ENCODE results near the gene GPD1L. TPM values are rescaled to one million over a fixed set of nuclear protein-coding genes. Genes with fewer than 3 reads are reported as not detected.

The GPD1L gene
- total RNA-seq, 1 experiment from 2014 or later = 9.3 TPM

DNA sequence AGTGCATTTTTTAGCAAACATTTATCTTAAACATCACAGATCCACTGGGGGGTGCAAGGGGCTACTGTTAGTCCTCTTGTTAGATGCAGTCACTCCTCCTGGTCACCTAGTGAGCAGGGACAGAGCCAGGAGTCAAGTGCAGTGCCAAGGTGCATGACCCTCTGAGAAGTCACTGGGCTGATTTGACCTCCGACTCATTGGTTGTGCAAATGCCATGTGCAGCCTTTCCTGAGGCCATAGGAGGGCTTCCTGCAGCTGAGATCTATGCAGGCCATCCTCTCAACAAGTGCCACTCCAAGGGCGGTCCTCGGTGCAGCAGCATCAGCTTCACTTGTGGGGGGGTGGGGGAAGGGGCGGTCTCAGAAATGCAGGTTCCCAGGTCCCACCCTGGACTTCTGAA is 60.2 kb downstream of the GPD1L start:
- Histone ChIP-seq H3K9me3 (no peaks in the 10 kb centered on the region), H3K36me3 (ENCODE audit: control insufficient read depth, insufficient read depth, low read length) (no peaks in the 10 kb centered on the region), H3K27me3 (replicated peaks; ENCODE audit: control insufficient read depth, insufficient read depth, low read length) (no peaks in the 10 kb centered on the region), H3K4me1 (peaks cover 12% of the 10 kb centered on the region), H3K4me3 (ENCODE audit: low read depth, low read length) (no peak overlapping the region)
- DNase-seq = no peak
- TF ChIP-seq, protein P1, sequence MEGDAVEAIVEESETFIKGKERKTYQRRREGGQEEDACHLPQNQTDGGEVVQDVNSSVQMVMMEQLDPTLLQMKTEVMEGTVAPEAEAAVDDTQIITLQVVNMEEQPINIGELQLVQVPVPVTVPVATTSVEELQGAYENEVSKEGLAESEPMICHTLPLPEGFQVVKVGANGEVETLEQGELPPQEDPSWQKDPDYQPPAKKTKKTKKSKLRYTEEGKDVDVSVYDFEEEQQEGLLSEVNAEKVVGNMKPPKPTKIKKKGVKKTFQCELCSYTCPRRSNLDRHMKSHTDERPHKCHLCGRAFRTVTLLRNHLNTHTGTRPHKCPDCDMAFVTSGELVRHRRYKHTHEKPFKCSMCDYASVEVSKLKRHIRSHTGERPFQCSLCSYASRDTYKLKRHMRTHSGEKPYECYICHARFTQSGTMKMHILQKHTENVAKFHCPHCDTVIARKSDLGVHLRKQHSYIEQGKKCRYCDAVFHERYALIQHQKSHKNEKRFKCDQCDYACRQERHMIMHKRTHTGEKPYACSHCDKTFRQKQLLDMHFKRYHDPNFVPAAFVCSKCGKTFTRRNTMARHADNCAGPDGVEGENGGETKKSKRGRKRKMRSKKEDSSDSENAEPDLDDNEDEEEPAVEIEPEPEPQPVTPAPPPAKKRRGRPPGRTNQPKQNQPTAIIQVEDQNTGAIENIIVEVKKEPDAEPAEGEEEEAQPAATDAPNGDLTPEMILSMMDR (IDR thresholded peaks at IDR 0.05; ENCODE audit: insufficient read depth in 1 of 2, low read depth in 1 of 2, low read length in 1 of 2, severe bottlenecking in 1 of 2, unreplicated experiment in 1 of 2) = no peak
- no peak overlapping the region for H3K4me3 Mint-ChIP-seq (ENCODE audit: unreplicated experiment)
- intact Hi-C loops (cut with micrococcal nuclease; ENCODE audit: unreplicated experiment) = no loop called here
- H3K9me3 Mint-ChIP-seq (ENCODE audit: unreplicated experiment) = peaks cover 9% of the 10 kb centered on the region
- H3K4me1 Mint-ChIP-seq (ENCODE audit: low read depth, unreplicated experiment) = peaks cover 13% of the 10 kb centered on the region
- H3K36me3 Mint-ChIP-seq (ENCODE audit: insufficient read depth, unreplicated experiment) = no peaks in the 10 kb centered on the region
- POLR2A ChIA-PET = no interaction called here
- BruUV-seq (replicated peaks) = no TSS peak
- no peaks in the 10 kb centered on the region for H3K27me3 Mint-ChIP-seq (ENCODE audit: insufficient read depth, unreplicated experiment)
- H3K27ac Mint-ChIP-seq (ENCODE audit: unreplicated experiment) = no peak overlapping the region
- CTCF ChIA-PET = no interaction called here

DNA sequence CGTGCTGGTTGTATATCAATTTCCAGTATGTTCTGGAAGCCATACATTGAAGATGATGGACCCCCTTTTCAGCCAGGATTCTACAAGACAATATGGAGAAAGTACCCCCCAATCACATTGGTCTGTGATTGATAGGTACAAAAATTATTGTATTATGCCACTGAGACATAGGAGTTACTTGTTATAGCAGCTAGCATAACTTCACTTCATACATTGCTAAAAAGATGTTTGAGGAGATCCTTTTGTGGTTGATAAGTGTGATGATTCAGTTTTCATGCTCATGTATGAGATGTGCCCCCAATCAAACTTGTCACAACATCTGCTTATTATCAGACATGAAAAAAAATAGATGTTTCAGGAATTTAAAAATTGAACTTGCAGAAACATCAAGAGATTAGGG is 66.0 kb downstream of the GPD1L start:
- Mint-ChIP-seq H3K4me1 (ENCODE audit: low read depth, unreplicated experiment) (peaks cover 4% of the 10 kb centered on the region), H3K27me3 (ENCODE audit: insufficient read depth, unreplicated experiment) (no peaks in the 10 kb centered on the region), H3K27ac (ENCODE audit: unreplicated experiment) (no peak overlapping the region), H3K36me3 (ENCODE audit: insufficient read depth, unreplicated experiment) (no peaks in the 10 kb centered on the region), H3K9me3 (ENCODE audit: unreplicated experiment) (peaks cover 9% of the 10 kb centered on the region), H3K4me3 (ENCODE audit: unreplicated experiment) (no peak overlapping the region)
- POLR2A ChIA-PET = no interaction called here
- Histone ChIP-seq H3K9me3 (no peaks in the 10 kb centered on the region), H3K4me3 (ENCODE audit: low read depth, low read length) (no peak overlapping the region), H3K27me3 (replicated peaks; ENCODE audit: control insufficient read depth, insufficient read depth, low read length) (no peaks in the 10 kb centered on the region), H3K36me3 (ENCODE audit: control insufficient read depth, insufficient read depth, low read length) (no peaks in the 10 kb centered on the region), H3K4me1 (no peaks in the 10 kb centered on the region)
- CTCF ChIA-PET = no interaction called here
- DNase-seq = no peak
- intact Hi-C loops (cut with micrococcal nuclease; ENCODE audit: unreplicated experiment) = no loop called here
- no TSS peak for BruUV-seq (replicated peaks)
- TF ChIP-seq, protein P1 (IDR thresholded peaks at IDR 0.05; ENCODE audit: insufficient read depth in 1 of 2, low read depth in 1 of 2, low read length in 1 of 2, severe bottlenecking in 1 of 2, unreplicated experiment in 1 of 2) = no peak

DNA sequence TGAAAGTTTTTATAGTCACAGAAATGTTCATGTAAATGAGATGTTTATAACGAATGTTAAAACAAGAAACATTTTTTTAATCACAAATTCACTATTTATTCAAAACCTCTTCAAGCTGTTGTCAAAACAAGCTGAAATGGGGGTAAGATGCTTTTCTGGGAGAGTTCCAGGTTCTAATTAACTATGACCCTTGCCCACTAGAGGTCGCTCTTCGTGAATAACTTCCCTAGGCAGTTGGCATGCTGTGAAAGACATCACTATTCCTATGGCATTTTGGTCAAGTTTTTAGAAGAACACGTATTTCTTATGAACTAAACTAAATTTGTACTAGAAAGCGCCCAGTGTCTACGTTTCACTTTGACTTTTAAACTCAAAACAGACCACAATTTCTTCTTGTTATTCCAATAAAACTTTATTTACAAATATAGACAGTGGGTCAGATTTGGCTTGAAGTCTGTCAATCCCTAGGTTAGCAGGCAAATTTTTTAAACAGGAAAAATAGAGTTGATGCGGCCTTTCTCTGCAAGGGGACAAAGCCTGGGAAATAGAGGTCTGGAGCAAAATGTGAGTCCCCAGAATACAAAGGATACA is 69.3 kb downstream of the GPD1L start:
- Mint-ChIP-seq H3K36me3 (ENCODE audit: insufficient read depth, unreplicated experiment) (no peaks in the 10 kb centered on the region), H3K4me3 (ENCODE audit: unreplicated experiment) (no peak overlapping the region), H3K9me3 (ENCODE audit: unreplicated experiment) (no peaks in the 10 kb centered on the region), H3K27ac (ENCODE audit: unreplicated experiment) (no peak overlapping the region), H3K4me1 (ENCODE audit: low read depth, unreplicated experiment) (peaks cover 11% of the 10 kb centered on the region), H3K27me3 (ENCODE audit: insufficient read depth, unreplicated experiment) (no peaks in the 10 kb centered on the region)
- no peaks in the 10 kb centered on the region for H3K27me3 ChIP-seq (replicated peaks; ENCODE audit: control insufficient read depth, insufficient read depth, low read length)
- H3K4me1 ChIP-seq = 0 out of 2 replicates have a peak, but pooled peaks cover 5% of the 10 kb centered on the region
- BruUV-seq (replicated peaks) = no TSS peak
- intact Hi-C loops (cut with micrococcal nuclease; ENCODE audit: unreplicated experiment) = loop anchor here (5.0 kb wide), 1 partner anchor 292 kb away; no protein-coding TSS in a partner anchor
- H3K36me3 ChIP-seq (ENCODE audit: control insufficient read depth, insufficient read depth, low read length) = no peaks in the 10 kb centered on the region
- no peak overlapping the region for H3K4me3 ChIP-seq (ENCODE audit: low read depth, low read length)
- ChIA-PET CTCF (interaction anchor here (0.6 to 1.7 kb wide), 2 partner anchors 64 to 123 kb away, joined by 3 to 10 read pairs; no protein-coding TSS in a partner anchor), POLR2A (no interaction called here)
- H3K9me3 ChIP-seq = no peaks in the 10 kb centered on the region
- DNase-seq = peak; percentile 49 to 69
- TF ChIP-seq, protein P1 (IDR thresholded peaks at IDR 0.05; ENCODE audit: insufficient read depth in 1 of 2, low read depth in 1 of 2, low read length in 1 of 2, severe bottlenecking in 1 of 2, unreplicated experiment in 1 of 2) = peak; percentile 57 to 58

Measured in Caco-2 (cell line).